Effector memory CD8-positive, alpha-beta T cell (primary cell): ENCODE results near the gene OR4D11.
"Not testable (repeated sequence)": the region's sequence is repeated elsewhere in the genome, so short reads cannot be mapped to it uniquely, and the experiment has no call there.

Experiments
- ATAC-seq: fragments of 150-1000 bp; cut with Tn5 transposase; replicated peaks from 2 replicates; pipeline ENCODE4 v1.10.0; 2021; ENCODE audit warnings: mild to moderate bottlenecking, moderate library complexity
- DNase-seq, 3 experiments: peaks; one replicate each; pipeline ENCODE4 v3.0.0; 2021
- H3K27ac Mint-ChIP-seq, 2 donors: one replicate each; pipeline ENCODE4 v1.8.0; 2022; ENCODE audit warnings: mild to moderate bottlenecking in 2 of 2, mixed read lengths in 2 of 2, moderate library complexity in 2 of 2
- H3K27me3 Mint-ChIP-seq, 2 donors: one replicate each; pipeline ENCODE4 v1.8.0; 2022; ENCODE audit warnings: mixed read lengths in 2 of 2
- H3K36me3 Mint-ChIP-seq: one replicate; pipeline ENCODE4 v1.8.0; 2022; ENCODE audit warnings: mild to moderate bottlenecking, moderate library complexity, mixed read lengths; ENCODE audit not compliant: insufficient read depth
- H3K4me1 Mint-ChIP-seq, 2 donors: one replicate each; pipeline ENCODE4 v1.8.0; 2022; ENCODE audit warnings: low read depth in 2 of 2, mixed read lengths in 2 of 2
- H3K4me3 Mint-ChIP-seq, 2 donors: one replicate each; pipeline ENCODE4 v1.8.0; 2022; ENCODE audit warnings: mild to moderate bottlenecking in 2 of 2, mixed read lengths in 2 of 2, moderate library complexity in 2 of 2
- H3K9me3 Mint-ChIP-seq, 2 donors: one replicate each; pipeline ENCODE4 v1.8.0; 2022; ENCODE audit warnings: mixed read lengths in 2 of 2
- total RNA-seq, 9 experiments: gene quantifications; one replicate each; lab custom pipeline; 2026; lab: John Stamatoyannopoulos, UW

Gene OR4D11
- total RNA-seq = 0 reads per million in 9 experiments

- no peaks in the 10 kb centered on the region for H3K36me3 Mint-ChIP-seq
These were observed at the start of gene OR4D11 for GRCh38 chr11:59503276-59503675. Gene OR4D11 (plus strand): TSS chr11:59503576. CDS start chr11:59503576, 0 bp downstream.

GRCh38 chr11:59456661-59457060, 46.7 kb upstream of the OR4D11 start, which contains the start of gene OR4D6:
Gene OR4D6 (plus strand): TSS chr11:59456961. CDS start chr11:59456961, 0 bp downstream.
- no peak for ATAC-seq
- Mint-ChIP-seq H3K9me3 (no peaks in the 10 kb centered on the region), H3K27ac (no peak within 1 kb of the TSS), H3K36me3 (no peaks in the 10 kb centered on the region), H3K27me3 (peaks cover 32 to 51% of the 10 kb centered on the region in 2 donors), H3K4me3 (no peak within 1 kb of the TSS), H3K4me1 (no peaks in the 10 kb centered on the region)
- DNase-seq = no peak

More at GRCh38 chr11:59503276-59503675, at the start of gene OR4D11:
- no peak for DNase-seq
- no peaks in the 10 kb centered on the region for H3K4me1 Mint-ChIP-seq
- no peak within 1 kb of the TSS for H3K4me3 Mint-ChIP-seq
- H3K27me3 Mint-ChIP-seq = peaks cover 36 to 37% of the 10 kb centered on the region in 2 donors
- no peak for ATAC-seq
- H3K27ac Mint-ChIP-seq = no peak within 1 kb of the TSS
- no peaks in the 10 kb centered on the region for H3K9me3 Mint-ChIP-seq

GRCh38 chr11:59459916-59460315, 43.5 kb upstream of the OR4D11 start:
- H3K27me3 Mint-ChIP-seq = peaks cover 51 to 57% of the 10 kb centered on the region in 2 donors
- DNase-seq = no peak
- no peaks in the 10 kb centered on the region for H3K4me1 Mint-ChIP-seq
- no peaks in the 10 kb centered on the region for H3K9me3 Mint-ChIP-seq
- no peak for ATAC-seq
- H3K27ac Mint-ChIP-seq = no peak overlapping the region
- H3K36me3 Mint-ChIP-seq = no peaks in the 10 kb centered on the region
- no peak overlapping the region for H3K4me3 Mint-ChIP-seq

- DNase-seq (no peak), ATAC-seq (no peak)
- peaks cover 0 to 1% of the 10 kb centered on the region in 2 donors for H3K9me3 Mint-ChIP-seq
- H3K36me3 Mint-ChIP-seq = no peaks in the 10 kb centered on the region
- H3K27me3 Mint-ChIP-seq = peaks cover 29 to 57% of the 10 kb centered on the region in 2 donors
- H3K4me3 Mint-ChIP-seq = no peak overlapping the region
- H3K4me1 Mint-ChIP-seq = no peaks in the 10 kb centered on the region
- no peak overlapping the region for H3K27ac Mint-ChIP-seq
These were observed 40.2 kb upstream of the OR4D11 start for GRCh38 chr11:59463190-59463641.

- no peak within 1 kb of the TSS for H3K4me3 Mint-ChIP-seq
- DNase-seq (no peak), ATAC-seq (no peak)
- H3K9me3 Mint-ChIP-seq = no peaks in the 10 kb centered on the region
- no peaks in the 10 kb centered on the region for H3K36me3 Mint-ChIP-seq
- H3K27ac Mint-ChIP-seq = no peak within 1 kb of the TSS
- peaks cover 46 to 66% of the 10 kb centered on the region in 2 donors for H3K27me3 Mint-ChIP-seq
- H3K4me1 Mint-ChIP-seq = no peaks in the 10 kb centered on the region
These were observed 30.4 kb upstream of the OR4D11 start, which contains the start of gene OR4D10 for GRCh38 chr11:59473015-59473414. Gene OR4D10 (plus strand): TSS chr11:59473315. CDS start chr11:59477430, 4,115 bp downstream.

- Mint-ChIP-seq H3K4me1 (no peaks in the 10 kb centered on the region), H3K27ac (no peak overlapping the region), H3K36me3 (no peaks in the 10 kb centered on the region), H3K9me3 (no peaks in the 10 kb centered on the region), H3K4me3 (no peak overlapping the region), H3K27me3 (peaks cover 48 to 59% of the 10 kb centered on the region in 2 donors)
- no peak for ATAC-seq
- DNase-seq = no peak
These were observed 28.2 kb upstream of the OR4D11 start for GRCh38 chr11:59475176-59475575.

- no peaks in the 10 kb centered on the region for H3K36me3 Mint-ChIP-seq
- H3K27me3 Mint-ChIP-seq = peaks cover 28 to 37% of the 10 kb centered on the region in 2 donors
- H3K4me3 Mint-ChIP-seq = no peak overlapping the region
- H3K9me3 Mint-ChIP-seq = no peaks in the 10 kb centered on the region
- ATAC-seq = no peak
- no peak for DNase-seq
- H3K27ac Mint-ChIP-seq = no peak overlapping the region
- no peaks in the 10 kb centered on the region for H3K4me1 Mint-ChIP-seq
These were observed 23.5 kb upstream of the OR4D11 start for GRCh38 chr11:59479906-59480305.

- ATAC-seq (no peak), DNase-seq (no peak)
- peaks cover 24 to 34% of the 10 kb centered on the region in 2 donors for H3K27me3 Mint-ChIP-seq
- H3K4me3 Mint-ChIP-seq = no peak overlapping the region
- no peaks in the 10 kb centered on the region for H3K4me1 Mint-ChIP-seq
- H3K36me3 Mint-ChIP-seq = no peaks in the 10 kb centered on the region
- H3K9me3 Mint-ChIP-seq = no peaks in the 10 kb centered on the region
- no peak overlapping the region for H3K27ac Mint-ChIP-seq
These were observed 23.0 kb upstream of the OR4D11 start for GRCh38 chr11:59480359-59480758.

GRCh38 chr11:59501931-59502330, 1.4 kb upstream of the OR4D11 start:
- Mint-ChIP-seq H3K27ac (no peak overlapping the region), H3K4me3 (no peak overlapping the region), H3K4me1 (no peaks in the 10 kb centered on the region), H3K36me3 (no peaks in the 10 kb centered on the region), H3K27me3 (peaks cover 44% of the 10 kb centered on the region in 2 donors), H3K9me3 (no peaks in the 10 kb centered on the region)
- DNase-seq (no peak), ATAC-seq (no peak)

- ATAC-seq (no peak), DNase-seq (no peak)
- H3K4me3 Mint-ChIP-seq = no peak within 1 kb of the TSS
- no peaks in the 10 kb centered on the region for H3K9me3 Mint-ChIP-seq
- H3K36me3 Mint-ChIP-seq = no peaks in the 10 kb centered on the region
- H3K27ac Mint-ChIP-seq = no peak within 1 kb of the TSS
- peaks cover 25 to 30% of the 10 kb centered on the region in 2 donors for H3K27me3 Mint-ChIP-seq
- H3K4me1 Mint-ChIP-seq = no peaks in the 10 kb centered on the region
These were observed 7.7 kb downstream of the OR4D11 start, which contains the start of gene OR4D9 for GRCh38 chr11:59510941-59511589. Gene OR4D9 (plus strand): TSS chr11:59511539. CDS start chr11:59514913, 3,374 bp downstream.

- no peak for ATAC-seq
- no peaks in the 10 kb centered on the region for H3K9me3 Mint-ChIP-seq
- no peaks in the 10 kb centered on the region for H3K4me1 Mint-ChIP-seq
- peaks cover 25 to 30% of the 10 kb centered on the region in 2 donors for H3K27me3 Mint-ChIP-seq
- H3K4me3 Mint-ChIP-seq = no peak overlapping the region
- DNase-seq = no peak
- no peak overlapping the region for H3K27ac Mint-ChIP-seq
- H3K36me3 Mint-ChIP-seq = no peaks in the 10 kb centered on the region
These were observed 8.3 kb downstream of the OR4D11 start for GRCh38 chr11:59511675-59512074.

- not testable (repeated sequence) for H3K9me3 Mint-ChIP-seq, H3K4me3 Mint-ChIP-seq, ATAC-seq, H3K27ac Mint-ChIP-seq, DNase-seq, H3K4me1 Mint-ChIP-seq, H3K36me3 Mint-ChIP-seq
- peaks cover 36 to 46% of the 10 kb centered on the region in 2 donors for H3K27me3 Mint-ChIP-seq
These were observed 16.8 kb downstream of the OR4D11 start for GRCh38 chr11:59520139-59520538.

GRCh38 chr11:59520741-59521140, 17.4 kb downstream of the OR4D11 start:
- no peak for ATAC-seq

GRCh38 chr11:59523541-59523940, 20.2 kb downstream of the OR4D11 start:
- Mint-ChIP-seq H3K9me3 (no peaks in the 10 kb centered on the region), H3K36me3 (no peaks in the 10 kb centered on the region), H3K27me3 (peaks cover 32 to 48% of the 10 kb centered on the region in 2 donors), H3K4me1 (no peaks in the 10 kb centered on the region), H3K27ac (no peak overlapping the region), H3K4me3 (no peak overlapping the region)
- DNase-seq (no peak), ATAC-seq (no peak)

More at GRCh38 chr11:59520741-59521140, 17.4 kb downstream of the OR4D11 start:
- Mint-ChIP-seq H3K27me3 (peaks cover 33 to 45% of the 10 kb centered on the region in 2 donors), H3K27ac (no peak overlapping the region), H3K4me3 (no peak overlapping the region), H3K36me3 (no peaks in the 10 kb centered on the region), H3K4me1 (no peaks in the 10 kb centered on the region), H3K9me3 (no peaks in the 10 kb centered on the region)
- DNase-seq = no peak
